ENCODE data around the gene TSHZ2.

TSHZ2 gene

DNA sequence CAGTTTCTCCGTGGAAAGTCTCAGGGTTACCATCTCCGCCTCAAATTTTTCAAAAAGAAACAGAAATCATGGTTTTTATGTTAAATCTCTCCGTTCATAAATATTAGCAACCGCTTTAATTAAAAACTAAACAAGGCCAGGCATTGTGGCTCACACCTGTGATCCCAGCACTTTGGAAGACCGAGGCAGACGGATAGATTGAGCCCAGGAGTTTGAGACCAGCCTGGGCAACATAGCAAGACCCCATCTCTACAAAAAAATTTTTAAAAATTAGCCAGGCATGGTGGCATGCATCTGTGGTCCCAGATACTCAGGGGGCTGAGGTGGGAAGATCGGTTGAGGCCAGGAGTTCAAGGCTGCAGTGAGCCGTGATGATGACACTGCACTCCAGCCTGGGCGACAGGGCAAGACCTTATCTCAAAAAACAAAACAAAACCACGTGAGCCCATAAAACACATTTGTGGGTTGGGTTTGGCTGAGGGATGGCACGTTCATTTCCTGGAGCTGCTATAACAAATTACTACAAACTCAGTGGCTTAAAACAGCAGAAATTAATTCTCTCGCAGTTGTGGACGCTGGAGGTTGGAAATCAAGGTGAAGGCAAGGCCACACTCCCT is 398.3 kb downstream of the TSHZ2 start:
- H3K4me3 ChIP-seq (ENCODE audit: low read length) = no peak overlapping the region
- H3K9me3 ChIP-seq (ENCODE audit: control insufficient read depth, insufficient read depth, low read length) = no peaks in the 10 kb centered on the region
- H3K36me3 ChIP-seq (ENCODE audit: control insufficient read depth, insufficient read depth, low read length) = no peaks in the 10 kb centered on the region
- no peak for DNase-seq (ENCODE audit: low read depth, low spot score)
- no peaks in the 10 kb centered on the region for H3K4me1 ChIP-seq (ENCODE audit: control insufficient read depth, insufficient read depth, low read length)
- no peak overlapping the region for H3K27ac ChIP-seq (ENCODE audit: low read length)
- no peaks in the 10 kb centered on the region for H3K27me3 ChIP-seq (ENCODE audit: control insufficient read depth, insufficient read depth, low read length)
- no CpG with 5 or more reads among the region's 13 CpGs for WGBS (ENCODE audit: insufficient coverage, insufficient read length)

DNA sequence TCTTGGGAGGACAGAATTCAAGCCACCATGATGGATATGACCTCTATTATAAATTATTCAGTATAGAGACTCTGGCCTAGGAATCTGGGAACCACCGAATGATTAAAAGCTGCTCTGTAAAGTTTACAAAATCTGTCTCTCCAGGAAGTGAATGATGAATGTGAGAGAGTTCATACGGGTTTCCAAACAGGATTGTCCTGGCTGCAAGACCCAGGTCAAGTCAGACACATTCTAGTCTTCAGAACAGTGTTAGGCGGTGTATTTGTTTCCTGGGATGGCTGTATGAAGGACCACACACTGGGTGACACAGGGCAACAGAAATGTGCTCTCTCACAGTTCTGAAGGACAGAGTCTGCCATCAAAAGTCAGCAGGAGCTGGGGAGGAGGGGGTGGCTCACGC is 399.1 kb downstream of the TSHZ2 start:
- WGBS (ENCODE audit: insufficient coverage, insufficient read length) = no CpG with 5 or more reads among the region's 4 CpGs
- no peak for DNase-seq (ENCODE audit: low read depth, low spot score)
- Histone ChIP-seq H3K9me3 (ENCODE audit: control insufficient read depth, insufficient read depth, low read length) (no peaks in the 10 kb centered on the region), H3K27ac (ENCODE audit: low read length) (no peak overlapping the region), H3K4me1 (ENCODE audit: control insufficient read depth, insufficient read depth, low read length) (no peaks in the 10 kb centered on the region), H3K27me3 (ENCODE audit: control insufficient read depth, insufficient read depth, low read length) (no peaks in the 10 kb centered on the region), H3K4me3 (ENCODE audit: low read length) (no peak overlapping the region), H3K36me3 (ENCODE audit: control insufficient read depth, insufficient read depth, low read length) (no peaks in the 10 kb centered on the region)

DNA sequence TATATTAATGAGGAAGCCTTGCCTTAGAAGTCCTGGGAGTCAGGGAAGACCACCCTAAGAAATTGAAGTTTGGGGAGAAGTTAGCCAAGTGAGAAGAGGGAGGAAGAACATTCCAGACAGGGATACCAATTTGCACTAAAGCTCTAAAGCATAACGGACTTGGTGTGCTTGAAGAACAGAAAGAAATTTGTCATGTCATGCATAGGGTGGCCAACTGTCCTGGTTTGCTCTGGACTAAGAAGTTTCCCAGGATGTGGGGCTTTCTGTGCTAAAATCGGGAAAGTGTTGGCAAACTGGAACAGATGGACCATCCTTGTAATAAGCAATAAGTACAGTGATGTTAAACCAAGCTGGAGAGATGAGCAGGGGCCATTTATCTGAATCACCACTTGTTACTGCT is 403.9 kb downstream of the TSHZ2 start:
- H3K4me3 ChIP-seq (ENCODE audit: low read length) = no peak overlapping the region
- H3K27ac ChIP-seq (ENCODE audit: low read length) = no peak overlapping the region
- no CpG with 5 or more reads among the region's 2 CpGs for WGBS (ENCODE audit: insufficient coverage, insufficient read length)
- DNase-seq (ENCODE audit: low read depth, low spot score) = no peak
- H3K36me3 ChIP-seq (ENCODE audit: control insufficient read depth, insufficient read depth, low read length) = no peaks in the 10 kb centered on the region
- no peaks in the 10 kb centered on the region for H3K27me3 ChIP-seq (ENCODE audit: control insufficient read depth, insufficient read depth, low read length)
- H3K9me3 ChIP-seq (ENCODE audit: control insufficient read depth, insufficient read depth, low read length) = no peaks in the 10 kb centered on the region
- H3K4me1 ChIP-seq (ENCODE audit: control insufficient read depth, insufficient read depth, low read length) = no peaks in the 10 kb centered on the region

DNA sequence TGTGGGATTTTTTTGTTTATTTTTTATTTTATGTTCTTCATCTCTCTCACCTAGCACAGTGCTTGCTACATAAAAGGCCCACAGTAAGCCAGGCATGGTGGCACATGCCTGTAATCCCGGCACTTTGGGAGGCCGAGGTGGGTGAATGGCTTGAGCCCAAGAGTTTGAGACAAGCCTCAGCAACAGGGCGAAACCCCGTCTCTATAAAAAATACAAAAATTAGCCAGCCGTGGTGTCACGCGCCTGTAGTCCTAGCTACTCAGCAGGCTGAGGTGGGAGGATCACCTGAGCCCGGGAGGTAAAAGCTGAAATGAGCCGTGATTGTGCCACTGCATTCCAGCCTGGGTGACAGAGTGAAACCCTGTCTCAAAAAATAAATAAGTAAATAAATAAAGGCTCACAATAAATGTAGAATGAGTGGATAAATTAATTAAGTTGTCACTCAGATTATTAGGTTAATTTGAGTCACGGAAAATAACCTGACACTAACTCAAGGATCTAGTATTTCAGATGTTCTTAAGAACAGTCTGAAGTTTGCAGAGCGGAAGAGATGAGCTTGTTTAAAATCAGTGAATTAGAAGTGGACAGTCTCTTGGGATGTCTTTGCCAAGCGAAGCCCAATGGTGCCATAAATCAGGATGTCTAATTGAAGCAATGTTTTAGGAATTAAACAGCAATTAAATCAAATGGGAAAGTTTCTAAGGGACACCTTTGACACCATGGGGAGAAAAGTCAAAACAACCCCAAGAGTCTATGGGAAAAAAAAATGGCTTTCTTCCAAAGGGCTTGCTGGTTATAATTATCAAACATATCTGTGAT is 407.1 kb downstream of the TSHZ2 start:
- Histone ChIP-seq H3K27me3 (ENCODE audit: control insufficient read depth, insufficient read depth, low read length) (no peaks in the 10 kb centered on the region), H3K36me3 (ENCODE audit: control insufficient read depth, insufficient read depth, low read length) (no peaks in the 10 kb centered on the region), H3K9me3 (ENCODE audit: control insufficient read depth, insufficient read depth, low read length) (no peaks in the 10 kb centered on the region), H3K27ac (ENCODE audit: low read length) (no peak overlapping the region), H3K4me1 (ENCODE audit: control insufficient read depth, insufficient read depth, low read length) (no peaks in the 10 kb centered on the region), H3K4me3 (ENCODE audit: low read length) (no peak overlapping the region)
- DNase-seq (ENCODE audit: low read depth, low spot score) = no peak
- WGBS (ENCODE audit: insufficient coverage, insufficient read length) = no CpG with 5 or more reads among the region's 12 CpGs

DNA sequence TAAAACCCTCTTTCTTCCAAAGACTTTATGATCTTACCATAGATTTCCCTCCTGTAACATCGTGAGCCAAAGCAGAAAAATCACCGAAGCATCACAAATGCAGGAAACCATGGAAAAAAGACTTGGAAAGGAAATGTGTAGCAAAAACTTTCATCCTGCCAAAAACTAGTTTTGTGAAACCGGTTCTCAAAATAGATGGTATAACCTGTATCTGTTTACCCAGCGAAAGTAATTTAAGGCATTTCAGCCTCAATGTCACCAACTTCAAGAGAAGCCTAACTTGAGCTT is 407.6 kb downstream of the TSHZ2 start:
- no CpG with 5 or more reads among the region's 4 CpGs for WGBS (ENCODE audit: insufficient coverage, insufficient read length)

DNA sequence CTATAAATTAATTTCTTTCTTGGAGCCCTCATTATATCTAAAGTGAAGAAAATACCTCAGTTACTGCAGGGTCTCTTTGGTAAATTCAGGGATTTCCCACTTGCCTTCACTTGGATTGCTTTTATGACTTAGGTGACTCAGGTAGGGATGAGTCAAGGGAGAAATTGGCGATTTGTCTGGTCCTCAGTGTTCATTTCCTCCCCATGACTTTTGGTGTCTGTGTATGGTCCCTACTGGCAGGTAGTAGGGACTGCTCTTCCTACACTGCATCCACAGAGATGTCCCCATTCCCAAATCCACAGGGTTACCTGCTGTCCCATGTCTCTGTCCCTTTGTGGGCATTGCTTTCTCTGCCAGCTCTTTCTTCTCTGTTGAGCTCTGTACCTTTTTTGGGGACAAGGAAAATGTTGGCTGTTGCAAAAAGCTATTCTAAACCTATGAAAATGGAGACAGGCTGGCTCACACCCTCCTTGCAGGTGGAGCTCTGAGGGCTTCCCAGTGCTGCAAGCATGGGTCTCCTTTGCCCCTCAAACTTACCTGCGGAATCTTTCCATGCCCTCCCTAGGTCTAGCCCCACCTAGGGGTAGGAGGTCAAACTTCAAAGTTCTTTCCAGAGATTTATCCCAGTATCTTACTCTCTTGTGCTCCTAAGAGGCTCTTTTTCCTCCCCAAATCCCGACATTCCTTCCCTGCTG is 409.6 kb downstream of the TSHZ2 start:
- Histone ChIP-seq H3K27me3 (ENCODE audit: control insufficient read depth, insufficient read depth, low read length) (no peaks in the 10 kb centered on the region), H3K27ac (ENCODE audit: low read length) (no peak overlapping the region), H3K9me3 (ENCODE audit: control insufficient read depth, insufficient read depth, low read length) (no peaks in the 10 kb centered on the region), H3K4me3 (ENCODE audit: low read length) (no peak overlapping the region), H3K36me3 (ENCODE audit: control insufficient read depth, insufficient read depth, low read length) (no peaks in the 10 kb centered on the region), H3K4me1 (ENCODE audit: control insufficient read depth, insufficient read depth, low read length) (no peaks in the 10 kb centered on the region)
- no peak for DNase-seq (ENCODE audit: low read depth, low spot score)
- no CpG with 5 or more reads among the region's 3 CpGs for WGBS (ENCODE audit: insufficient coverage, insufficient read length)

More for the DNA sequence above, 407.6 kb downstream of the TSHZ2 start:
- no peak overlapping the region for H3K27ac ChIP-seq (ENCODE audit: low read length)
- no peak for DNase-seq (ENCODE audit: low read depth, low spot score)
- H3K27me3 ChIP-seq (ENCODE audit: control insufficient read depth, insufficient read depth, low read length) = no peaks in the 10 kb centered on the region
- no peaks in the 10 kb centered on the region for H3K36me3 ChIP-seq (ENCODE audit: control insufficient read depth, insufficient read depth, low read length)
- H3K9me3 ChIP-seq (ENCODE audit: control insufficient read depth, insufficient read depth, low read length) = no peaks in the 10 kb centered on the region
- H3K4me3 ChIP-seq (ENCODE audit: low read length) = no peak overlapping the region
- H3K4me1 ChIP-seq (ENCODE audit: control insufficient read depth, insufficient read depth, low read length) = no peaks in the 10 kb centered on the region

DNA sequence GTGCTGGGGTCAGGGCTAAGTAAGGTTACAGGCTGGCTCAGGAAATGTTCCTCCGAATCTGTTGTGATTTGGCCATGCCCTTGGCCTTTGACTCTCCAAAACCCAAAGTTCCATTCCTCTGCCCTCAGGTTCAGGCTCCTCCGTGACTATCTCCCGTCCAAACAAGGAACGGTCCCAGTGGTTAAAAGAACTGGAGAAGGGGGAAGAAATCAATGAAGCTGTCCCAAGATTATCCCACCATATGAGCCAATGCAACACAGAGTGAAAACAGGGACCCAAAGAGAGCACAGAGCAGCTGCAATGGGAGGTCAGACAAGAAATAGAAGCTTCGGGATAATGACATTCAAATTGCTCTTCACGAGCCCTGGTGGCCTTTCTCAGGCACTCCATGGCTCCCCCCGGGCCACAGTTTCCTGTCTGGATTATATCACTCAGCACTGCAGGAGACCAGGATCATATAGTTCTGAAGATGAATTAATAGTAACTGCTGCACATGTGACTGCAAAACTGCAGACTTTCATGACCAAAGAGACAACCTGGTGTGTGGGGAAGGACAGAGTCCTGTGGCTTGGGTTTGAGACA is 410.2 kb downstream of the TSHZ2 start:
- Histone ChIP-seq H3K36me3 (ENCODE audit: control insufficient read depth, insufficient read depth, low read length) (no peaks in the 10 kb centered on the region), H3K27ac (ENCODE audit: low read length) (no peak overlapping the region), H3K27me3 (ENCODE audit: control insufficient read depth, insufficient read depth, low read length) (no peaks in the 10 kb centered on the region), H3K9me3 (ENCODE audit: control insufficient read depth, insufficient read depth, low read length) (no peaks in the 10 kb centered on the region), H3K4me3 (ENCODE audit: low read length) (no peak overlapping the region), H3K4me1 (ENCODE audit: control insufficient read depth, insufficient read depth, low read length) (no peaks in the 10 kb centered on the region)
- WGBS (ENCODE audit: insufficient coverage, insufficient read length) = no CpG with 5 or more reads among the region's 7 CpGs
- DNase-seq (ENCODE audit: low read depth, low spot score) = no peak

DNA sequence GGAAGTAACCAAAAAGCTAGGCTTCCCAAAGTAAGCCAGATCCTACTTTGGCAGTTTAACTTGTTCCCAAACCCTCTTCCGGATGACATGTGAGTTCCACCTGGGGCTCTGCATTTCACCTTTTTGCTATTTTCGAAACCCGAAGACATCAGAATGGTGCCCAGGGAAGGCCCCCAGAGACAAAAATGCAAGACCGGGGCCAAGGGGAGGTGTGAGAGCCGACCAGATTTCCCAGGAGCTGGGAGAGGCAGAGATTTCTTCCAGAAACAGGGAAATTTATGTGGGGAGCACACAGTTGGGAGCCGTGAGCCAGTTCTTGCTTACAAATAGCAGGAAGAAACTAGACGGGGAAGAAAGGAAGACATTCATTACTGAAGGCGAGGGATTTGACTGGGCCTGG is 411.8 kb downstream of the TSHZ2 start:
- Histone ChIP-seq H3K4me3 (ENCODE audit: low read length) (no peak overlapping the region), H3K9me3 (ENCODE audit: control insufficient read depth, insufficient read depth, low read length) (no peaks in the 10 kb centered on the region), H3K36me3 (ENCODE audit: control insufficient read depth, insufficient read depth, low read length) (no peaks in the 10 kb centered on the region), H3K4me1 (ENCODE audit: control insufficient read depth, insufficient read depth, low read length) (no peaks in the 10 kb centered on the region), H3K27ac (ENCODE audit: low read length) (no peak overlapping the region), H3K27me3 (ENCODE audit: control insufficient read depth, insufficient read depth, low read length) (no peaks in the 10 kb centered on the region)
- no CpG with 5 or more reads among the region's 8 CpGs for WGBS (ENCODE audit: insufficient coverage, insufficient read length)
- DNase-seq (ENCODE audit: low read depth, low spot score) = no peak

DNA sequence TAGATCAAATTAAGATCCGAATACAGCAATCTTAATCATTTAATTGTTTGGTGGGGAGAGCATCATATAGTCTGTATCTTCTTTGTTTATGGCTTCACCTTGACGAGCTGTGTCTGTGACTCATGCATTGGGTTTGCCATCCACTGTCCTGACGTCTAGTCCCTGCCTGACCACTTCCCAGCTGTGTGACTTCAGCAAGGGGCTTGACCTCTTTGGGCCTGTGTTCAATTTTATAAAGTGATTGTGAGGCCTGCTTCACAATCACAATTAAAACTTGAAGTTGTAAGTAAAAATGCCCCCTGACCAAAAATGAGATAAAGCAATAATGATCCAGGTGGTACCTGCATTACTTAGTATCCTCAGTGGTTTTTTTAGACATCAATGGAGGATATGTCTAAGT is 412.2 kb downstream of the TSHZ2 start:
- Histone ChIP-seq H3K27ac (ENCODE audit: low read length) (no peak overlapping the region), H3K36me3 (ENCODE audit: control insufficient read depth, insufficient read depth, low read length) (no peaks in the 10 kb centered on the region), H3K27me3 (ENCODE audit: control insufficient read depth, insufficient read depth, low read length) (no peaks in the 10 kb centered on the region), H3K4me1 (ENCODE audit: control insufficient read depth, insufficient read depth, low read length) (no peaks in the 10 kb centered on the region), H3K9me3 (ENCODE audit: control insufficient read depth, insufficient read depth, low read length) (no peaks in the 10 kb centered on the region), H3K4me3 (ENCODE audit: low read length) (no peak overlapping the region)
- no CpG with 5 or more reads among the region's 3 CpGs for WGBS (ENCODE audit: insufficient coverage, insufficient read length)
- no peak for DNase-seq (ENCODE audit: low read depth, low spot score)

DNA sequence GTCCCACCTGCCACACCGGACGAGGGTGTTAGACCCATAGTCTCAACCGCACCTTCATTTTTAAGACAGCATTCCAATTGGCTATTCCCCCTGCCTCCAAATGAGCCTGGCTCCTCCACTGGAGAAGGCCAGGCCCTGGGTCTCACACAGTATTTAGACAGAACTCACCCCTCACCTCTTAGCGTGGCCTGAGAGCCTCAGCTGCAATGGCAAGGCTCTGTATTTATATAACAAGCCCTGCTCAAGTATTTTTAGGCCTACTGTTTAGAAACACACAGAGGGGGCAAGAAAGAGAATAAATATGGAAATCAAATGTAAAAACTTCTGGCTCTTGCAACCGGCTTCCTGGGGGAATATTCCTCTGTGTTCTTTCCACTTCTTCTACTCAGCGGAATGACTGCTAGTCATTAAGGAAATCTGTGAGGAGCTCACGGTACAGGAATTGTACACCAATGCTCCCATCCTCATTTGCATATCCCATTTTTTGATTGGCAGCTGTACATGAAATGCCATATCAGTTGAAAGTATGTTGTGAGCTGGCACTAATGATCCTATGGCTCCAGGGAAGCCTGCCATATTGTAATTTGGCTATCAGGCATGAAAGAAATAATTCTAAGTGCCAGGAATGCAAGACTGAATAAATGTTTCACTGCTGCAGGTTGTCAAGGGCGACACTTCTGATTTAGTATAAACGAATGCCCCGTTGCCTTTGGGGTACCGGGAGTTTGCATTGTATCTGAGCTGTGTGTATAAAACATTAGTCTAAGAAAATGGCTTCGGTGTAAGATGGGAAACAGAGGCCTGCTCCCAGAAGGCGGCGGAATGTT is 414.0 kb downstream of the TSHZ2 start:
- DNase-seq (ENCODE audit: low read depth, low spot score) = no peak
- Histone ChIP-seq H3K27me3 (ENCODE audit: control insufficient read depth, insufficient read depth, low read length) (no peaks in the 10 kb centered on the region), H3K9me3 (ENCODE audit: control insufficient read depth, insufficient read depth, low read length) (no peaks in the 10 kb centered on the region), H3K4me3 (ENCODE audit: low read length) (no peak overlapping the region), H3K4me1 (ENCODE audit: control insufficient read depth, insufficient read depth, low read length) (no peaks in the 10 kb centered on the region), H3K27ac (ENCODE audit: low read length) (no peak overlapping the region), H3K36me3 (ENCODE audit: control insufficient read depth, insufficient read depth, low read length) (no peaks in the 10 kb centered on the region)
- no CpG with 5 or more reads among the region's 14 CpGs for WGBS (ENCODE audit: insufficient coverage, insufficient read length)
